H9 (cell line): ENCODE data around the gene METTL8. TPM values are rescaled to one million over a fixed set of nuclear protein-coding genes. Genes with fewer than 3 reads are reported as not detected.

Experiments used
- DNase-seq: peaks from one replicate; pipeline ENCODE4 v3.0.0-alpha.2; 2017
- H2AFZ ChIP-seq: one replicate; pipeline ENCODE4 v1.6.1; 2013; ENCODE audit warnings: mild to moderate bottlenecking, low read length, control low read depth, moderate library complexity
- H2AK5ac ChIP-seq: 2 replicates; pipeline ENCODE4 v1.6.1; 2013; ENCODE audit warnings: low read length, control low read depth, mixed read lengths; ENCODE audit not compliant: insufficient read length
- H2BK120ac ChIP-seq: one replicate; pipeline ENCODE4 v1.6.1; 2013; ENCODE audit warnings: low read depth, mild to moderate bottlenecking, low read length, control low read depth, inconsistent platforms; ENCODE audit not compliant: poor library complexity, severe bottlenecking
- H2BK12ac ChIP-seq: 2 replicates; pipeline ENCODE4 v1.6.1; 2013; ENCODE audit warnings: low read length, control low read depth, mixed read lengths, low read depth; ENCODE audit not compliant: insufficient read length
- H2BK15ac ChIP-seq: 2 replicates; pipeline ENCODE4 v1.6.1; 2013; ENCODE audit warnings: low read depth, low read length, control low read depth
- H2BK20ac ChIP-seq: one replicate; pipeline ENCODE4 v1.6.1; 2013; ENCODE audit warnings: low read depth, mild to moderate bottlenecking, low read length, control low read depth, inconsistent platforms; ENCODE audit not compliant: poor library complexity, severe bottlenecking
- H2BK5ac ChIP-seq: 2 replicates; pipeline ENCODE4 v1.6.1; 2013; ENCODE audit warnings: low read length, control low read depth, mixed read lengths; ENCODE audit not compliant: insufficient read length
- H3K14ac ChIP-seq: 2 replicates; pipeline ENCODE4 v1.6.1; 2013; ENCODE audit warnings: low read length, control low read depth; ENCODE audit not compliant: insufficient read depth
- H3K18ac ChIP-seq: 2 replicates; pipeline ENCODE4 v1.6.1; 2013; ENCODE audit warnings: low read depth, mild to moderate bottlenecking, mixed read lengths, low read length, control low read depth; ENCODE audit not compliant: insufficient read length
- H3K23ac ChIP-seq: 2 replicates; pipeline ENCODE4 v1.6.1; 2013; ENCODE audit warnings: low read length, control low read depth, mixed read lengths, low read depth; ENCODE audit not compliant: insufficient read length
- H3K23me2 ChIP-seq: 2 replicates; pipeline ENCODE4 v1.6.1; 2013; ENCODE audit warnings: low read depth, mild to moderate bottlenecking, mixed read lengths, low read length, control low read depth; ENCODE audit not compliant: insufficient read length, poor library complexity, severe bottlenecking
- H3K27ac ChIP-seq: 2 replicates; pipeline ENCODE4 v1.5.1; 2013; ENCODE audit warnings: low read length, control low read depth, mixed read lengths, low read depth; ENCODE audit not compliant: insufficient read length
- H3K27me3 ChIP-seq: 2 replicates; pipeline ENCODE4 v1.6.1; 2013; ENCODE audit warnings: low read length, control low read depth, inconsistent platforms; ENCODE audit not compliant: insufficient read depth
- H3K4ac ChIP-seq: 2 replicates; pipeline ENCODE4 v1.6.1; 2013; ENCODE audit warnings: low read depth, mild to moderate bottlenecking, control low read depth, inconsistent platforms, low read length, moderate library complexity
- H3K4me1 ChIP-seq: 2 replicates; pipeline ENCODE4 v1.6.1; 2013; ENCODE audit warnings: low read length, control low read depth, inconsistent platforms; ENCODE audit not compliant: insufficient read depth
- H3K4me2 ChIP-seq: 2 replicates; pipeline ENCODE4 v1.6.1; 2013; ENCODE audit warnings: low read length, control low read depth, mixed read lengths; ENCODE audit not compliant: insufficient read length, insufficient read depth
- H3K56ac ChIP-seq: 2 replicates; pipeline ENCODE4 v1.6.1; 2013; ENCODE audit warnings: low read depth, mild to moderate bottlenecking, mixed read lengths, low read length, control low read depth; ENCODE audit not compliant: insufficient read length
- H3K79me1 ChIP-seq: 2 replicates; pipeline ENCODE4 v1.6.1; 2013; ENCODE audit warnings: low read depth, mild to moderate bottlenecking, moderate library complexity, low read length, control low read depth, inconsistent platforms; ENCODE audit not compliant: insufficient read depth, poor library complexity, severe bottlenecking
- H3K79me2 ChIP-seq: 2 replicates; pipeline ENCODE4 v1.6.1; 2013; ENCODE audit warnings: low read length, control low read depth, inconsistent platforms; ENCODE audit not compliant: insufficient read depth
- H3K9ac ChIP-seq: 2 replicates; pipeline ENCODE4 v1.6.1; 2013; ENCODE audit warnings: low read length, control low read depth, mixed read lengths; ENCODE audit not compliant: insufficient read length; ENCODE audit errors: extremely low read depth
- H3K9me3 ChIP-seq: one replicate; pipeline ENCODE4 v1.6.1; 2013; ENCODE audit warnings: low read depth, low read length, inconsistent platforms; ENCODE audit not compliant: control insufficient read depth
- H3T11ph ChIP-seq: one replicate; pipeline ENCODE4 v1.6.1; 2013; ENCODE audit warnings: mild to moderate bottlenecking, low read length, control low read depth, inconsistent platforms
- H4K20me1 ChIP-seq: one replicate; pipeline ENCODE4 v1.6.1; 2013; ENCODE audit not compliant: control insufficient read depth, insufficient read length, insufficient read depth
- H4K5ac ChIP-seq: 2 replicates; pipeline ENCODE4 v1.6.1; 2013; ENCODE audit warnings: low read depth, mild to moderate bottlenecking, mixed read lengths, low read length, control low read depth; ENCODE audit not compliant: insufficient read length
- H4K8ac ChIP-seq: replicated peaks from 2 replicates; pipeline ENCODE4 v1.6.1; 2013; ENCODE audit warnings: low read length, control low read depth, mixed read lengths, low read depth; ENCODE audit not compliant: insufficient read length
- H4K91ac ChIP-seq: 2 replicates; pipeline ENCODE4 v1.6.1; 2013; ENCODE audit warnings: low read depth, mild to moderate bottlenecking, moderate library complexity, mixed read lengths, low read length, control low read depth; ENCODE audit not compliant: insufficient read length
- H3K27ac Mint-ChIP-seq, 3 experiments: 2 replicates in 2 of 3; 3 replicates in 1 of 3; pipeline ENCODE4 v1.8.0; 2020 to 2021; ENCODE audit warnings: mixed read lengths in 3 of 3, mild to moderate bottlenecking in 1 of 3, moderate library complexity in 1 of 3
- H3K27me3 Mint-ChIP-seq: 2 replicates; pipeline ENCODE4 v1.8.0; 2021; ENCODE audit warnings: low read depth, mild to moderate bottlenecking, moderate library complexity, mixed read lengths
- H3K36me3 Mint-ChIP-seq, 3 experiments: 2 replicates in 2 of 3; 3 replicates in 1 of 3; pipeline ENCODE4 v1.8.0; 2020 to 2021; ENCODE audit warnings: low read depth in 3 of 3, mixed read lengths in 3 of 3; ENCODE audit not compliant: insufficient read depth in 1 of 3
- H3K4me1 Mint-ChIP-seq, 2 experiments: 2 replicates each; pipeline ENCODE4 v1.8.0; 2020; ENCODE audit warnings: mixed read lengths in 2 of 2
- H3K4me3 Mint-ChIP-seq, 2 experiments: 2 replicates in 1 of 2; 3 replicates in 1 of 2; pipeline ENCODE4 v1.8.0; 2020 to 2021; ENCODE audit warnings: mild to moderate bottlenecking in 2 of 2, mixed read lengths in 2 of 2, moderate library complexity in 1 of 2
- H3K9me3 Mint-ChIP-seq, 2 experiments: 2 replicates in 1 of 2; 3 replicates in 1 of 2; pipeline ENCODE4 v1.8.0; 2020; ENCODE audit warnings: mild to moderate bottlenecking in 2 of 2, mixed read lengths in 2 of 2, moderate library complexity in 1 of 2
- CTCF ChIP-seq: fragments of 200-600 bp; sonication (generic); conservative IDR thresholded peaks from 3 replicates; pipeline ENCODE4 v1.8.0; 2021; ENCODE audit warnings: antibody characterized with exemption, mild to moderate bottlenecking
- WGBS: extraction: QIAGEN DNeasy Blood & Tissue Kit; methylation state at CpG from one replicate; pipeline ENCODE4 v1.1.7; 2013; ENCODE audit warnings: missing lambda C conversion rate, low lambda C conversion rate, mixed read lengths; ENCODE audit not compliant: insufficient read length; ENCODE audit errors: extremely low coverage; 5-methylcytosine and 5-hydroxymethylcytosine counted together
- total RNA-seq: library from RNA; stranded (reverse); gene quantifications from 2 replicates; pipeline ENCODE4 v1.2.1, GENCODE V29; 2021

The METTL8 gene
- total RNA-seq, 1 experiment from 2014 or later: 40.9 TPM

GRCh38 chr2:171342067-171342413 is 91.8 kb downstream of the METTL8 start:
- no peaks in the 10 kb centered on the region for H3K79me1 ChIP-seq
- no peaks in the 10 kb centered on the region for H3K23me2 ChIP-seq
- no peak overlapping the region for H3K56ac ChIP-seq
- H2BK120ac ChIP-seq: no peak overlapping the region
- H3K18ac ChIP-seq: no peak overlapping the region
- no peak overlapping the region for H3T11ph ChIP-seq
- H4K91ac ChIP-seq: no peak overlapping the region
- H4K8ac ChIP-seq: no peak overlapping the region
- no peaks in the 10 kb centered on the region for H3K4me1 ChIP-seq
- no peak overlapping the region for H2BK15ac ChIP-seq
- no peak for DNase-seq
- no peak overlapping the region for H2BK12ac ChIP-seq
- Mint-ChIP-seq H3K27ac (peak overlapping the region in 2 of 3 experiments; percentile 32 to 77; a peak in 4 of 7 replicates), H3K36me3 (peaks cover 0 to 4% (median 2%) of the 10 kb centered on the region in 3 experiments; a peak in 5 of 7 replicates), H3K27me3 (no peaks in the 10 kb centered on the region), H3K4me1 (peaks cover 5 to 8% of the 10 kb centered on the region in 2 experiments), H3K4me3 (no peak overlapping the region), H3K9me3 (no peaks in the 10 kb centered on the region)
- H2BK20ac ChIP-seq: no peak overlapping the region
- H2AK5ac ChIP-seq: no peak overlapping the region
- H3K27me3 ChIP-seq: no peaks in the 10 kb centered on the region
- no peak overlapping the region for H3K9ac ChIP-seq
- H3K4me2 ChIP-seq: no peak overlapping the region
- no peak overlapping the region for H2AFZ ChIP-seq
- no CpG with 5 or more reads among the region's 1 CpG for WGBS
- TF ChIP-seq CTCF: no peak
- H3K14ac ChIP-seq: no peak overlapping the region
- H3K9me3 ChIP-seq: no peaks in the 10 kb centered on the region
- H2BK5ac ChIP-seq: no peak overlapping the region
- H4K20me1 ChIP-seq: no peaks in the 10 kb centered on the region
- no peak overlapping the region for H3K27ac ChIP-seq
- no peak overlapping the region for H3K4ac ChIP-seq
- no peak overlapping the region for H3K23ac ChIP-seq
- H3K79me2 ChIP-seq: no peaks in the 10 kb centered on the region
- no peak overlapping the region for H4K5ac ChIP-seq
